ENCODE data around the gene ATP6V0D1. TPM values are rescaled to one million over a fixed set of nuclear protein-coding genes. Genes with fewer than 3 reads are reported as not detected.

The ATP6V0D1 gene
- total RNA-seq, 1 experiment from 2014 or later = 76.6 TPM

DNA sequence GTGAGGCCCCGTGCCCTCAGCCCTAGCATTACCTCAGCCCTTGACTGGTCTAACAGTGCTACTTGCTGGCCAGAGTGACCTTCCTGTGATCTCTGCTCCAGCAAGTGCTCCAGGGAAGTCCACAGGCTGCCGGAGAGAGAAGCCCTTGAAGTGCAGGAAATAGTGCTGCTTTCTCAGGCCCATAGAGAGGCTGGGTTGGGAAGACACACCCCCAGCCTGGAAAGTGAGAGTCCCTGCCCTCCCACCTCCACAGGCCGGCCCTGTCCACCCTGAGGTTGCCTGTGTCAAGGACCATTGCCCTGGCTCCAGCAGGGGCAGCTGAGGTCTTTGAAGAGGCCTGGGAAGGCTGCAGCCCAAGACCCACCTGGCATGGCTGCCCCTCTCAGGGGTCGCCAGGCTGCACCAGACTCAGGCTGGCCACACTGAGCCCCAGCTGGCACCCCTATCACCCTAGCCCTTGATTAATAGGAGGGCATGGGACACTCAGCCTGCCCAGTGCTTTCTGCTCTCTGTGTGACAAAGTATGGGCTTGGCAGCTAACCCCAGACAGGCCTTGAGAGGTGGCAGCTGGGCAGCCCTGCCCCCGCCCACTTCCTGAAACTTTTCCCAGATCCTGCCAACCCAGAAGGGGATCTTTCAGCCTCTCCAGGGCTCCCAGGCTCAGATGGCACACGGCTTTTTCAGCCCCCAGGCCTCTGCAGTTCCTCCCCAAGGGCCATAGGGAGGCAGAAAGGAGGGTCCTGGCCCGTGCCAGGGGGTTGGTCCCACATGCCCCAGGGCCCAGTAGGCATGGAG lies 21.7 kb downstream of the ATP6V0D1 start:
- ATAC-seq = no peak
- CTCF ChIA-PET = interaction anchor here (0.6 kb wide), 1 partner anchor 358 kb away, joined by 4 read pairs; no protein-coding TSS in a partner anchor

DNA sequence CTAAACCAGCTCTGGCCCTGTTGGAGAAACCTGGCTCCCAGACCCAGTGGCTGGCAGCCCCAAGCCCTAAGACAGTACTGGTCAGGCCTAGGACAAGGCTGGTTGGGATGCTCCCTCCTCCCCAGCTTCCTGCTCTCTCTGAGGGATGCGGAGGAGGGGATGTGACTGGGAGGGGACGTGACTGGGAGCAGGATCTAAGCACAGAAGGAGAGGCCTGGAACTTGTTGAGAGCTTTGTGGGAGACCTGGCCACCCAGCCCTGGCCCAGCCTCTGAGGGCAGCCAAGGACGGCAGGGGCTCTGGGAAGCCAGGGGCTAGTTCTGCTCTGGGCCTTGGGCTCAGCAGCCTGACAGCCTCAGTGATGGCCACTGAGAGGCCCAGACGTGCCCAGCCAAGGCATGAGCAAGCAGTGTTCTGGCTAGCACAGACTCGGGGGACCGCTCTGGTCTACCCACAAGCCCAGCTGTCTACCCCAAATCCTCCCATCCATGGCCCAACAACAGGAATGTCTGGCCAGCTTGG lies 22.8 kb downstream of the ATP6V0D1 start:
- Histone ChIP-seq H3K9me2 (replicated peaks; ENCODE audit: low read length) (no peaks in the 10 kb centered on the region), H3K9me3 (ENCODE audit: low read length) (no peaks in the 10 kb centered on the region), H3K27me3 (ENCODE audit: low read length) (no peaks in the 10 kb centered on the region), H4K20me1 (ENCODE audit: low read length) (no peaks in the 10 kb centered on the region), H3K79me2 (ENCODE audit: low read length) (0 out of 2 replicates have a peak, but pooled peaks cover 8% of the 10 kb centered on the region), H3K4me2 (ENCODE audit: low read length) (no peak overlapping the region), H3K36me3 (ENCODE audit: low read depth, low read length) (no peaks in the 10 kb centered on the region), H3K4me1 (ENCODE audit: insufficient read depth, low read length) (no peaks in the 10 kb centered on the region; the same call in 1 of the 2 replicates), H3F3A (ENCODE audit: low read length, unreplicated experiment) (no peaks in the 10 kb centered on the region), H3K9ac (ENCODE audit: low read length) (no peak overlapping the region), H2AFZ (ENCODE audit: low read length) (no peak overlapping the region), H3K4me3 (ENCODE audit: low read length) (no peak overlapping the region), H3K27ac (ENCODE audit: low read length) (no peak overlapping the region)
- CTCF ChIA-PET = no interaction called here
- intact Hi-C loops (cut with micrococcal nuclease) = no loop called here
- POLR2A ChIA-PET (ENCODE audit: unreplicated experiment) = no interaction called here
- BruUV-seq (replicated peaks) = no TSS peak
- no peak for DNase-seq
- ATAC-seq = no peak
- TF ChIP-seq EZH2 (IDR thresholded peaks at IDR 0.05; ENCODE audit: low read length, unreplicated experiment) (no peak), EZH2phosphoT487 (IDR thresholded peaks at IDR 0.05; ENCODE audit: borderline replicate concordance, low read length) (no peak)
- TF ChIP-seq, protein P1, sequence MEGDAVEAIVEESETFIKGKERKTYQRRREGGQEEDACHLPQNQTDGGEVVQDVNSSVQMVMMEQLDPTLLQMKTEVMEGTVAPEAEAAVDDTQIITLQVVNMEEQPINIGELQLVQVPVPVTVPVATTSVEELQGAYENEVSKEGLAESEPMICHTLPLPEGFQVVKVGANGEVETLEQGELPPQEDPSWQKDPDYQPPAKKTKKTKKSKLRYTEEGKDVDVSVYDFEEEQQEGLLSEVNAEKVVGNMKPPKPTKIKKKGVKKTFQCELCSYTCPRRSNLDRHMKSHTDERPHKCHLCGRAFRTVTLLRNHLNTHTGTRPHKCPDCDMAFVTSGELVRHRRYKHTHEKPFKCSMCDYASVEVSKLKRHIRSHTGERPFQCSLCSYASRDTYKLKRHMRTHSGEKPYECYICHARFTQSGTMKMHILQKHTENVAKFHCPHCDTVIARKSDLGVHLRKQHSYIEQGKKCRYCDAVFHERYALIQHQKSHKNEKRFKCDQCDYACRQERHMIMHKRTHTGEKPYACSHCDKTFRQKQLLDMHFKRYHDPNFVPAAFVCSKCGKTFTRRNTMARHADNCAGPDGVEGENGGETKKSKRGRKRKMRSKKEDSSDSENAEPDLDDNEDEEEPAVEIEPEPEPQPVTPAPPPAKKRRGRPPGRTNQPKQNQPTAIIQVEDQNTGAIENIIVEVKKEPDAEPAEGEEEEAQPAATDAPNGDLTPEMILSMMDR (conservative IDR thresholded peaks at IDR 0.05; ENCODE audit: low read depth, low read length) = no peak

More for the DNA sequence above, 21.7 kb downstream of the ATP6V0D1 start:
- H3K9ac ChIP-seq (ENCODE audit: low read length) = no peak overlapping the region
- H2AFZ ChIP-seq (ENCODE audit: low read length) = no peak overlapping the region
- H3F3A ChIP-seq (ENCODE audit: low read length, unreplicated experiment) = no peaks in the 10 kb centered on the region
- TF ChIP-seq EZH2 (IDR thresholded peaks at IDR 0.05; ENCODE audit: low read length, unreplicated experiment) (no peak), EZH2phosphoT487 (IDR thresholded peaks at IDR 0.05; ENCODE audit: borderline replicate concordance, low read length) (no peak)
- TF ChIP-seq, protein P1 (conservative IDR thresholded peaks at IDR 0.05; ENCODE audit: low read depth, low read length) = no peak
- H3K9me3 ChIP-seq (ENCODE audit: low read length) = no peaks in the 10 kb centered on the region
- no peaks in the 10 kb centered on the region for H3K9me2 ChIP-seq (replicated peaks; ENCODE audit: low read length)
- intact Hi-C loops (cut with micrococcal nuclease) = no loop called here
- no peak overlapping the region for H3K4me3 ChIP-seq (ENCODE audit: low read length)
- H4K20me1 ChIP-seq (ENCODE audit: low read length) = no peaks in the 10 kb centered on the region
- no peaks in the 10 kb centered on the region for H3K36me3 ChIP-seq (ENCODE audit: low read depth, low read length)
- no TSS peak for BruUV-seq (replicated peaks)
- H3K27me3 ChIP-seq (ENCODE audit: low read length) = no peaks in the 10 kb centered on the region
- no peak overlapping the region for H3K4me2 ChIP-seq (ENCODE audit: low read length)
- DNase-seq = no peak
- H3K27ac ChIP-seq (ENCODE audit: low read length) = no peak overlapping the region
- peaks cover 12% of the 10 kb centered on the region; the same call in 1 of the 2 replicates for H3K79me2 ChIP-seq (ENCODE audit: low read length)
- POLR2A ChIA-PET (ENCODE audit: unreplicated experiment) = no interaction called here
- no peaks in the 10 kb centered on the region; the same call in 1 of the 2 replicates for H3K4me1 ChIP-seq (ENCODE audit: insufficient read depth, low read length)

DNA sequence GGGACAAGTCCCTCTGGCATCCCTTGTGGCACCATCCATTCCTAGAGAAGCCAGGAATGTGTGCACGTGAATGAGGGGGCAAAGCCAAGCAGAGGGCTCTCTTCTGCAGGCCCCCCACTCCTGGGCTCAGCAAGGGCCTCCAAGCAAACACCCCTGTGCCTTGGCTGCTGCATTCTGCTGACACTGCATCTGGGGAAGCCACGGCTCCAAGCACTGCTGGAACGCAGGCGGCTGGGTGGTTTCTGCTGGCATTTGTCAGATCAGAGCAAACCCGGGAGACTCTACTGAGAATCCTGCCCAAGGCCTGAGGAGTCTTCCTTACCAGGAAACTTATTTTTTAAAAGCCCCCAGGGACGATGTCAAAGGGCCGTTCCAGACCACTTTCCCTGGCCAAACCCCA lies 23.3 kb downstream of the ATP6V0D1 start:
- no peak for ATAC-seq
- no peaks in the 10 kb centered on the region for H3K9me3 ChIP-seq (ENCODE audit: low read length)

More for the DNA sequence above, 23.3 kb downstream of the ATP6V0D1 start:
- no peaks in the 10 kb centered on the region for H3K4me1 ChIP-seq (ENCODE audit: insufficient read depth, low read length)
- TF ChIP-seq EZH2 (IDR thresholded peaks at IDR 0.05; ENCODE audit: low read length, unreplicated experiment) (no peak), EZH2phosphoT487 (IDR thresholded peaks at IDR 0.05; ENCODE audit: borderline replicate concordance, low read length) (no peak)
- TF ChIP-seq, protein P1 (conservative IDR thresholded peaks at IDR 0.05; ENCODE audit: low read depth, low read length) = no peak
- no peaks in the 10 kb centered on the region for H3K27me3 ChIP-seq (ENCODE audit: low read length)
- H3K9ac ChIP-seq (ENCODE audit: low read length) = no peak overlapping the region
- no peak for DNase-seq
- H3F3A ChIP-seq (ENCODE audit: low read length, unreplicated experiment) = no peaks in the 10 kb centered on the region
- POLR2A ChIA-PET (ENCODE audit: unreplicated experiment) = no interaction called here
- H2AFZ ChIP-seq (ENCODE audit: low read length) = no peak overlapping the region
- H3K36me3 ChIP-seq (ENCODE audit: low read depth, low read length) = no peaks in the 10 kb centered on the region
- no peak overlapping the region for H3K4me2 ChIP-seq (ENCODE audit: low read length)
- no peak overlapping the region for H3K4me3 ChIP-seq (ENCODE audit: low read length)
- intact Hi-C loops (cut with micrococcal nuclease) = no loop called here
- no TSS peak for BruUV-seq (replicated peaks)
- H3K79me2 ChIP-seq (ENCODE audit: low read length) = 0 out of 2 replicates have a peak, but pooled peaks cover 8% of the 10 kb centered on the region
- no peaks in the 10 kb centered on the region for H3K9me2 ChIP-seq (replicated peaks; ENCODE audit: low read length)
- no peaks in the 10 kb centered on the region for H4K20me1 ChIP-seq (ENCODE audit: low read length)
- CTCF ChIA-PET = no interaction called here
- no peak overlapping the region for H3K27ac ChIP-seq (ENCODE audit: low read length)

Data from PC-3 (cell line).